Measurements from ENCODE around the gene DUSP7.

DNA sequence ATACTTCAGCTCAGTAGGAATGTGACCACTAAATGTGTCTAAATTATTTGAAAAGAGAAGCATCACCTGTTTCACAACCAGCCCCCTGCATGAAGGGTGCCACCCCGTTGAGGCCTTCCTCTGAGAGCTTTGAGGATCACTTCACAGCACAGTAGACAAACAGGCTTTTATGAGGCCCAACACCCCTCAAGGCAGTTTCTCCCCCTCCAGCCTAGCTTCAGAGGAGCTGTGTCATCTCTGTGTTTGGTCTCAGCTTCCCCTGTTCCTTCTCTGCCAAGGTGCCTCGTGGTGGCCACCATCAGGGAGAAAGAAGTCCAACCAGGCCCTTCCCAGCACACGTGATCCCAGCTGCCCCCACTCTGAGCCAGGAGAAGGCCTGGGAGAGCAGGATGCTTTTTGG is 21.6 kb upstream of the DUSP7 start:
- TF ChIP-seq POLR2AphosphoS5 (IDR thresholded peaks at IDR 0.05; ENCODE audit: insufficient read depth in 1 of 2, low read depth in 1 of 2), result no peak
- TF ChIP-seq, protein P1, sequence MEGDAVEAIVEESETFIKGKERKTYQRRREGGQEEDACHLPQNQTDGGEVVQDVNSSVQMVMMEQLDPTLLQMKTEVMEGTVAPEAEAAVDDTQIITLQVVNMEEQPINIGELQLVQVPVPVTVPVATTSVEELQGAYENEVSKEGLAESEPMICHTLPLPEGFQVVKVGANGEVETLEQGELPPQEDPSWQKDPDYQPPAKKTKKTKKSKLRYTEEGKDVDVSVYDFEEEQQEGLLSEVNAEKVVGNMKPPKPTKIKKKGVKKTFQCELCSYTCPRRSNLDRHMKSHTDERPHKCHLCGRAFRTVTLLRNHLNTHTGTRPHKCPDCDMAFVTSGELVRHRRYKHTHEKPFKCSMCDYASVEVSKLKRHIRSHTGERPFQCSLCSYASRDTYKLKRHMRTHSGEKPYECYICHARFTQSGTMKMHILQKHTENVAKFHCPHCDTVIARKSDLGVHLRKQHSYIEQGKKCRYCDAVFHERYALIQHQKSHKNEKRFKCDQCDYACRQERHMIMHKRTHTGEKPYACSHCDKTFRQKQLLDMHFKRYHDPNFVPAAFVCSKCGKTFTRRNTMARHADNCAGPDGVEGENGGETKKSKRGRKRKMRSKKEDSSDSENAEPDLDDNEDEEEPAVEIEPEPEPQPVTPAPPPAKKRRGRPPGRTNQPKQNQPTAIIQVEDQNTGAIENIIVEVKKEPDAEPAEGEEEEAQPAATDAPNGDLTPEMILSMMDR (IDR thresholded peaks at IDR 0.05), result no peak
- TF ChIP-seq POLR2A (IDR thresholded peaks at IDR 0.05), result no peak
